Measurements from ENCODE around the gene PNKD. TPM values are rescaled to one million over a fixed set of nuclear protein-coding genes. Genes with fewer than 3 reads are reported as not detected.

The PNKD gene
- total and polyA plus RNA-seq, 2 donors (not counting 1 experiment from before 2014, with no cell fraction given): 27.7 to 29.1 TPM

- H3K4me3 ChIP-seq (replicated peaks in 1 of 4; ENCODE audit: control extremely low read depth in 1 of 4, insufficient read depth in 1 of 4, low read depth in 3 of 4, low read length in 4 of 4): no peak overlapping the region
- no peaks in the 10 kb centered on the region for H3K27me3 ChIP-seq (ENCODE audit: control insufficient read depth, insufficient read depth, low read length)
- no peaks in the 10 kb centered on the region for H3K36me3 ChIP-seq (ENCODE audit: control insufficient read depth, insufficient read depth, low read length)
- H3K79me2 ChIP-seq (ENCODE audit: control insufficient read depth, insufficient read depth, low read length): no peaks in the 10 kb centered on the region
- no peaks in the 10 kb centered on the region for H3K9me3 ChIP-seq (ENCODE audit: control insufficient read depth, insufficient read depth, low read depth, low read length)
- no peak overlapping the region for H2AFZ ChIP-seq (ENCODE audit: low read length)
- DNase-seq (ENCODE audit: low read depth in 2 of 2): peak; percentile 11 to 71
- no peak overlapping the region for H3K9ac ChIP-seq (ENCODE audit: insufficient read depth, low read length)
- H3K4me2 ChIP-seq (ENCODE audit: extremely low read depth, insufficient read depth, low read length): no peak overlapping the region
- H3K27ac ChIP-seq (ENCODE audit: insufficient read depth, low read length): no peak overlapping the region
- peaks cover 2% of the 10 kb centered on the region for H3K4me1 ChIP-seq (ENCODE audit: control insufficient read depth, extremely low read depth, insufficient read depth, low read length)
- no peaks in the 10 kb centered on the region for H4K20me1 ChIP-seq (ENCODE audit: control insufficient read depth, extremely low read depth, insufficient read depth, low read length)
- TF ChIP-seq EZH2 (IDR thresholded peaks at IDR 0.05; ENCODE audit: low read length, missing control alignments) (no peak), CTCF (conservative IDR thresholded peaks at IDR 0.05 in 1 of 2, IDR thresholded peaks at IDR 0.05 in 1 of 2; ENCODE audit: low read depth in 1 of 2, low read length in 2 of 2) (no peak)
These were observed 73.3 kb downstream of the PNKD start for GRCh38 chr2:218343591-218343990.

GRCh38 chr2:218344090-218344754 lies 73.9 kb downstream of the PNKD start:
- Histone ChIP-seq H3K36me3 (ENCODE audit: control insufficient read depth, insufficient read depth, low read length) (no peaks in the 10 kb centered on the region), H3K4me2 (ENCODE audit: extremely low read depth, insufficient read depth, low read length) (no peak overlapping the region), H3K4me1 (ENCODE audit: control insufficient read depth, extremely low read depth, insufficient read depth, low read length) (peaks cover 2% of the 10 kb centered on the region), H3K27me3 (ENCODE audit: control insufficient read depth, insufficient read depth, low read length) (no peaks in the 10 kb centered on the region), H4K20me1 (ENCODE audit: control insufficient read depth, extremely low read depth, insufficient read depth, low read length) (no peaks in the 10 kb centered on the region), H2AFZ (ENCODE audit: low read length) (no peak overlapping the region), H3K9ac (ENCODE audit: insufficient read depth, low read length) (no peak overlapping the region), H3K79me2 (ENCODE audit: control insufficient read depth, insufficient read depth, low read length) (no peaks in the 10 kb centered on the region), H3K4me3 (replicated peaks in 1 of 4; ENCODE audit: control extremely low read depth in 1 of 4, insufficient read depth in 1 of 4, low read depth in 3 of 4, low read length in 4 of 4) (no peak overlapping the region), H3K27ac (ENCODE audit: insufficient read depth, low read length) (no peak overlapping the region), H3K9me3 (ENCODE audit: control insufficient read depth, insufficient read depth, low read depth, low read length) (no peaks in the 10 kb centered on the region)
- no peak for DNase-seq (ENCODE audit: low read depth in 2 of 2)
- no peak for TF ChIP-seq EZH2 (IDR thresholded peaks at IDR 0.05; ENCODE audit: low read length, missing control alignments)
- TF ChIP-seq CTCF (conservative IDR thresholded peaks at IDR 0.05 in 1 of 2, IDR thresholded peaks at IDR 0.05 in 1 of 2; ENCODE audit: low read depth in 1 of 2, low read length in 2 of 2): no peak

GRCh38 chr2:218344755-218345417 lies 74.6 kb downstream of the PNKD start:
- H3K36me3 ChIP-seq (ENCODE audit: control insufficient read depth, insufficient read depth, low read length): no peaks in the 10 kb centered on the region
- H4K20me1 ChIP-seq (ENCODE audit: control insufficient read depth, extremely low read depth, insufficient read depth, low read length): no peaks in the 10 kb centered on the region
- peaks cover 2% of the 10 kb centered on the region for H3K4me1 ChIP-seq (ENCODE audit: control insufficient read depth, extremely low read depth, insufficient read depth, low read length)
- TF ChIP-seq CTCF (conservative IDR thresholded peaks at IDR 0.05 in 1 of 2, IDR thresholded peaks at IDR 0.05 in 1 of 2; ENCODE audit: low read depth in 1 of 2, low read length in 2 of 2): no peak
- no peak for TF ChIP-seq EZH2 (IDR thresholded peaks at IDR 0.05; ENCODE audit: low read length, missing control alignments)
- no peak overlapping the region for H3K27ac ChIP-seq (ENCODE audit: insufficient read depth, low read length)
- no peak overlapping the region for H3K4me3 ChIP-seq (replicated peaks in 1 of 4; ENCODE audit: control extremely low read depth in 1 of 4, insufficient read depth in 1 of 4, low read depth in 3 of 4, low read length in 4 of 4)
- H3K9ac ChIP-seq (ENCODE audit: insufficient read depth, low read length): no peak overlapping the region
- DNase-seq (ENCODE audit: low read depth in 2 of 2): no peak
- H2AFZ ChIP-seq (ENCODE audit: low read length): no peak overlapping the region
- H3K27me3 ChIP-seq (ENCODE audit: control insufficient read depth, insufficient read depth, low read length): no peaks in the 10 kb centered on the region
- H3K4me2 ChIP-seq (ENCODE audit: extremely low read depth, insufficient read depth, low read length): no peak overlapping the region
- H3K79me2 ChIP-seq (ENCODE audit: control insufficient read depth, insufficient read depth, low read length): no peaks in the 10 kb centered on the region
- H3K9me3 ChIP-seq (ENCODE audit: control insufficient read depth, insufficient read depth, low read depth, low read length): no peaks in the 10 kb centered on the region
